ENCODE measurements around the gene PABPC4L.

GRCh38 chr4:134201216-134202161 is at the start of gene PABPC4L:
- TF ChIP-seq CTCF (IDR thresholded peaks at IDR 0.05) (no peak), POLR2AphosphoS5 (IDR thresholded peaks at IDR 0.05) (no peak), EP300 (IDR thresholded peaks at IDR 0.05) (no peak)
